ENCODE measurements around the gene CDH12. TPM values are rescaled to one million over a fixed set of nuclear protein-coding genes. Genes with fewer than 3 reads are reported as not detected.
"Not testable (repeated sequence)": the region's sequence is repeated elsewhere in the genome, so short reads cannot be mapped to it uniquely, and the experiment has no call there.

CDH12 gene
- total and polyA plus RNA-seq, 10 donors = 0.32 TPM; not detected in 9

- no peaks in the 10 kb centered on the region for H3K36me3 ChIP-seq
- intact Hi-C loops (cut with DNase I; ENCODE audit: low total_unique reads) = no loop called here
- DNase-seq = no peak
- H3K4me1 ChIP-seq = no peaks in the 10 kb centered on the region
- H3K9me3 ChIP-seq = peaks cover 0 to 9% (median 1%) of the 10 kb centered on the region in 8 donors
- TF ChIP-seq CTCF (IDR thresholded peaks at IDR 0.05 in 8 of 11, conservative IDR thresholded peaks at IDR 0.05 in 3 of 11) = no peak
- no peak for TF ChIP-seq POLR2A (IDR thresholded peaks at IDR 0.05)
- TF ChIP-seq POLR2AphosphoS5 (IDR thresholded peaks at IDR 0.05) = no peak
- no peaks in the 10 kb centered on the region for H3K27me3 ChIP-seq (replicated peaks in 1 of 7)
- H3K27ac ChIP-seq = no peak overlapping the region
- no peak overlapping the region for H3K4me3 ChIP-seq
- WGBS, 5 donors = 79 to 89% (median 80%) methylated on average over 6 of the region's 6 CpGs
Observed at GRCh38 chr5:22776285-22776684, 76.9 kb downstream of the CDH12 start.

GRCh38 chr5:22774214-22774613, 78.9 kb downstream of the CDH12 start:
- H3K4me1 ChIP-seq; H3K27me3 ChIP-seq (replicated peaks in 1 of 7); H3K27ac ChIP-seq; DNase-seq; intact Hi-C loops (cut with DNase I; ENCODE audit: low total_unique reads); H3K4me3 ChIP-seq; H3K36me3 ChIP-seq: not testable (repeated sequence)
- H3K9me3 ChIP-seq = peaks cover 0 to 14% (median 0%) of the 10 kb centered on the region in 8 donors
- whole genome bisulfite sequencing, 5 donors = 74 to 87% (median 80%) methylated on average over 1 of the region's 1 CpG

- TF ChIP-seq CTCF (IDR thresholded peaks at IDR 0.05 in 8 of 11, conservative IDR thresholded peaks at IDR 0.05 in 3 of 11) = no peak
- TF ChIP-seq POLR2AphosphoS5 (IDR thresholded peaks at IDR 0.05) = no peak
- TF ChIP-seq POLR2A (IDR thresholded peaks at IDR 0.05) = no peak
- Histone ChIP-seq H3K9me3 (peaks cover 0 to 8% (median 0%) of the 10 kb centered on the region in 8 donors), H3K27me3 (replicated peaks in 1 of 7) (no peaks in the 10 kb centered on the region), H3K36me3 (no peaks in the 10 kb centered on the region), H3K27ac (no peak overlapping the region), H3K4me1 (no peaks in the 10 kb centered on the region), H3K4me3 (no peak overlapping the region)
- DNase-seq = no peak
- intact Hi-C loops (cut with DNase I; ENCODE audit: low total_unique reads) = no loop called here
- WGBS, 5 donors = 78 to 84% (median 79%) methylated on average over 5 of the region's 5 CpGs
Observed at GRCh38 chr5:22764736-22765135, 88.4 kb downstream of the CDH12 start.

- H3K4me1 ChIP-seq = no peaks in the 10 kb centered on the region
- DNase-seq = no peak
- no peaks in the 10 kb centered on the region for H3K9me3 ChIP-seq
- H3K27ac ChIP-seq = no peak overlapping the region
- H3K27me3 ChIP-seq (replicated peaks in 1 of 7) = no peaks in the 10 kb centered on the region
- WGBS, 5 donors = 76 to 86% (median 80%) methylated on average over 4 of the region's 4 CpGs
- no peaks in the 10 kb centered on the region for H3K36me3 ChIP-seq
- no peak overlapping the region for H3K4me3 ChIP-seq
- TF ChIP-seq POLR2A (IDR thresholded peaks at IDR 0.05) = no peak
- no peak for TF ChIP-seq POLR2AphosphoS5 (IDR thresholded peaks at IDR 0.05)
- TF ChIP-seq CTCF (IDR thresholded peaks at IDR 0.05 in 8 of 11, conservative IDR thresholded peaks at IDR 0.05 in 3 of 11) = no peak
- intact Hi-C loops (cut with DNase I; ENCODE audit: low total_unique reads) = no loop called here
Observed at GRCh38 chr5:22757776-22758175, 95.4 kb downstream of the CDH12 start.

- WGBS, 5 donors = 66 to 81% (median 69%) methylated on average over 3 of the region's 3 CpGs
- no peak for DNase-seq
- Histone ChIP-seq H3K9me3 (peaks cover 0 to 9% (median 0%) of the 10 kb centered on the region in 8 donors), H3K36me3 (no peaks in the 10 kb centered on the region), H3K4me1 (no peaks in the 10 kb centered on the region), H3K27ac (no peak overlapping the region), H3K27me3 (replicated peaks in 1 of 7) (no peaks in the 10 kb centered on the region), H3K4me3 (no peak overlapping the region)
- intact Hi-C loops (cut with DNase I; ENCODE audit: low total_unique reads) = no loop called here
- TF ChIP-seq POLR2A (IDR thresholded peaks at IDR 0.05) (no peak), CTCF (IDR thresholded peaks at IDR 0.05 in 8 of 11, conservative IDR thresholded peaks at IDR 0.05 in 3 of 11) (no peak), POLR2AphosphoS5 (IDR thresholded peaks at IDR 0.05) (no peak)
Observed at GRCh38 chr5:22754155-22754554, 99.0 kb downstream of the CDH12 start.
